NCI-H1092 (cell line): ENCODE measurements around the gene OR2H1.

Experiments
- DNase-seq: peaks from one replicate; lab custom pipeline; 2025; lab: John Stamatoyannopoulos, UW

Gene OR2H1

GRCh38 chr6:29510746-29511300 lies 53.9 kb downstream of the OR2H1 start:
- no peak for DNase-seq
